Natural killer cell treated with Interleukin-12 subunit alpha and Interleukin-12 subunit beta and Interleukin-15 and Interleukin-18, amount 100 ng/mL, for 72 hours (primary cell): ENCODE data around the gene C9orf50. TPM values are rescaled to one million over a fixed set of nuclear protein-coding genes. Genes with fewer than 3 reads are reported as not detected.

Source experiments
- ATAC-seq, 2 donors: fragments of 150-1000 bp; cut with Tn5 transposase in 1 of 2; sonication (Bioruptor Pico), chemical (Tn5 transposase) in 1 of 2; 2 replicates each; pipeline ENCODE4 v1.10.0; 2021
- DNase-seq: peaks from one replicate; pipeline ENCODE4 v3.0.0; 2022; ENCODE audit warnings: low spot score
- H3K27ac Mint-ChIP-seq, 2 donors: 1 replicate in 1 of 2; 2 replicates in 1 of 2; pipeline ENCODE4 v1.8.0; 2022; ENCODE audit warnings: mixed read lengths in 2 of 2, mild to moderate bottlenecking in 1 of 2, moderate library complexity in 1 of 2
- H3K27me3 Mint-ChIP-seq, 2 donors: 1 replicate in 1 of 2; 2 replicates in 1 of 2; pipeline ENCODE4 v1.8.0; 2022; ENCODE audit warnings: mixed read lengths in 2 of 2
- H3K36me3 Mint-ChIP-seq: one replicate; pipeline ENCODE4 v1.8.0; 2022; ENCODE audit warnings: mixed read lengths
- H3K4me1 Mint-ChIP-seq, 2 donors: 1 replicate in 1 of 2; 2 replicates in 1 of 2; pipeline ENCODE4 v1.8.0; 2022; ENCODE audit warnings: low read depth in 2 of 2, mixed read lengths in 2 of 2, mild to moderate bottlenecking in 1 of 2
- H3K4me3 Mint-ChIP-seq: one replicate; pipeline ENCODE4 v1.8.0; 2022; ENCODE audit warnings: mixed read lengths
- H3K9me3 Mint-ChIP-seq: 2 replicates; pipeline ENCODE4 v1.8.0; 2022; ENCODE audit warnings: mixed read lengths
- total RNA-seq, 2 donors: library from RNA; stranded (reverse); gene quantifications; one replicate each; pipeline ENCODE4 v1.2.3, GENCODE V29; 2022

The C9orf50 gene
- total RNA-seq, 2 donors from 2014 or later = not detected

DNA sequence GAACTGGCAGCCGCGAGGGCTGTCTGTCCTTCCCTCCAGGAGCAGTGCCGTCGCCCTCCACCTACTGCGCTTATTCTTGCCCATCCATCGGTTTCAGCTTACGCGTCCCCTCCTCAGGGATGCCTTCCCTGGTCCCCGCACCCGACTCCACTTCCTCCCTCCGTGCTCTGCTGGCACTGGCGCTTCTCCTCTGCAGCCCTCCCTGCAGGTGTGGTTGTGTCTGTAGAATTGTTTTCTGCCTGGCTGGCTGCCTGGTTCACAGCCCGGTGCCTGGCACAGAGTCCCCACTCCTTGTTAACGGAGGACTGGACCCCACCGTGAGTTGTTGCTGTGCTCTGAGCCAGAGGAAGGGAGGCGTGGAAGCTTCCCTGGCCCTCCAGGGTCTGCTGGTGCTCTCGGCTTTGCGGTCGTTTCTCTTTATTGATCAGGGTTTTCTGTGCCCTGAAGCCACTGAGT lies 10.8 kb upstream of the C9orf50 start:
- Mint-ChIP-seq H3K9me3 (no peaks in the 10 kb centered on the region), H3K27me3 (no peaks in the 10 kb centered on the region), H3K36me3 (no peaks in the 10 kb centered on the region), H3K27ac (peak overlapping the region in 1 of 2 donors; percentile 18), H3K4me3 (peak overlapping the region; percentile 17), H3K4me1 (peaks cover 36 to 44% of the 10 kb centered on the region in 2 donors)
- DNase-seq (no peak), ATAC-seq (no peak)

DNA sequence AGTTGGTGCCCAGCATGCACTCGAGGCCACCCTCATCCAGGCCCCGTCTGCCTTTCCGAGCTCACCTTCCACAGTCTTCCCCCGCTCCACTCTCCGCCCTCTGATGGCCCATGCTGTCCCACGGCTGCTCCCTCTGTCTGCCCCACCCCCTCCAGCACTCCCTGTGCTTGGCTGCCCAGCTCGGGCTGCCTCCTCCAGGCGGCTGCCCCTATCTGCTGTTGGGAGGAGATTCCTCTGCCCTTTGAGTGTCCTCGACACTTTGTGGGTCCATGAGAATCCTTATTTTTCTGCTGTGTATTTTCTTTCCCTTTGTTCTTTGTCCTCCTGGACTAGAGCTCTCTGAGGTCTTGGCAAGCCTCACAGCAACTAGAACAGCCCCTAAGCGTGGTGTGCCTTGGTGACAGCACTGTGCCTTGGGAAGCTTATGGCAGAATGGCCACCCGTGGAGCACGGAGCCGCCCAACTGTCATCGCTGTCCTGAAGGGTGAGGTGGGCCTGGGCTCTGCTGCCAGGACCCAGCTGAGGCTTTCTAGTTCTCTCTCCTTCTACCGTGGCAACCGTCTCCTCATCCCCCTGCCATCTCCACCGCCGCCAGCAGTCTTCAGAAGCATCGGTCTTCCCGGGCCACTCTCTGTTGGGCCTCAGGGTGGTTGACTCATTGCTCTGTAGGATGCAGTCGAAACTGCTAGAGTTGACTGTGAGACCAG lies 10.2 kb upstream of the C9orf50 start:
- Mint-ChIP-seq H3K27ac (peak overlapping the region; percentile 5 to 18), H3K4me3 (peak overlapping the region; percentile 17), H3K9me3 (no peaks in the 10 kb centered on the region), H3K36me3 (no peaks in the 10 kb centered on the region), H3K4me1 (peaks cover 39 to 45% of the 10 kb centered on the region in 2 donors), H3K27me3 (no peaks in the 10 kb centered on the region)
- DNase-seq = no peak
- no peak for ATAC-seq

DNA sequence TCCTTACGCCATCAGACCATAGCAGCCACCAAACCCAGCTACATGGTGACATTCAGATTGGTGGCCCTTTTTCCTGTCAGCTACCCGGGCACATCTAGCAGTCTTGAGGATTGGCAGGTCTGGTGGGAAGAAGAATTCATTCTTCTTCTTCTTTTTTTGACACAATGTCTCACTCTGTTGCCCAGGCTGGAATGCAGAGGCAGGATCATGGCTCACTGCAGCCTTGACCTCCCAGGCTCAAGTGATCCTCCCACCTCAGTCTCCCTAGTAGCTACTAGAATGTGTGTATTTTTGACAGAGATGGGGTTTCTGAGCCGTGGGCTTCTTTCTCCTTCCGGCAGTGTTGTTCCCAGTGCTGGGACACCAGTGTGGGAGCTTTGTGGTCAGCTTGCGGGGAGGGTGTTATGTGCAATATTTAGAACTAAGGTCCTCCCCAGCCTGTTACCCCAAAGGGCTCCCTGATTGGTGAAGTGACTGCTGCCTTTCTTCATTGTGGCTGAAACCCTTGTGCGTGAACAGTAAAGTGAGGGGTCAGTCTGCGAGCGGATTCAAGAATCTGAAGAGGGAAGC lies 8.4 kb upstream of the C9orf50 start:
- H3K27ac Mint-ChIP-seq = peak overlapping the region; percentile 26 to 53

DNA sequence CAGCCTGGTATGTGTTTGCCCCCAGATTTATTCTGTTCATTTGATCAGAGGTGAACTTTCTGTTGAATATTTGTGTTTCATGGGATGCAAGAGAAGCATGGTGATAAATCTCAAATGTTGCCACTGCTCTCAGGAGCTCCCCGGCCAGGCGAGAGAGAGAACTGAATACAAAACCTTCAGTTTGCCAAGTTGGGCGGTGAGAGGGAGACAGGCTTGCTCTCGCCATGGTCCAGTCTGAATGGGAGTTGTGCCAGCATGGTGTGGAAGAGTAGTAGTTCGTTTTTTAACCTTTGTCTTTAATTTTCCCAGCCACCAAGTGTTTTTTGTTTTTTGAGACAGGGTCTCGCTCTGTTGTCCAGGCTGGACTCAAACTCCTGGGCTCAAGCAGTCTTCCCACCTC lies 7.8 kb upstream of the C9orf50 start:
- no peak for DNase-seq
- H3K27me3 Mint-ChIP-seq = no peaks in the 10 kb centered on the region
- H3K27ac Mint-ChIP-seq = peak overlapping the region in 1 of 2 donors; percentile 26
- no peak for ATAC-seq
- H3K4me3 Mint-ChIP-seq = peak overlapping the region; percentile 30
- H3K4me1 Mint-ChIP-seq = peaks cover 53% of the 10 kb centered on the region in 2 donors
- no peaks in the 10 kb centered on the region for H3K36me3 Mint-ChIP-seq
- no peaks in the 10 kb centered on the region for H3K9me3 Mint-ChIP-seq

More for the DNA sequence above, 8.4 kb upstream of the C9orf50 start:
- no peak for DNase-seq
- H3K9me3 Mint-ChIP-seq = no peaks in the 10 kb centered on the region
- peaks cover 48 to 49% of the 10 kb centered on the region in 2 donors for H3K4me1 Mint-ChIP-seq
- ATAC-seq = no peak
- H3K36me3 Mint-ChIP-seq = no peaks in the 10 kb centered on the region
- H3K4me3 Mint-ChIP-seq = peak overlapping the region; percentile 30
- H3K27me3 Mint-ChIP-seq = no peaks in the 10 kb centered on the region

DNA sequence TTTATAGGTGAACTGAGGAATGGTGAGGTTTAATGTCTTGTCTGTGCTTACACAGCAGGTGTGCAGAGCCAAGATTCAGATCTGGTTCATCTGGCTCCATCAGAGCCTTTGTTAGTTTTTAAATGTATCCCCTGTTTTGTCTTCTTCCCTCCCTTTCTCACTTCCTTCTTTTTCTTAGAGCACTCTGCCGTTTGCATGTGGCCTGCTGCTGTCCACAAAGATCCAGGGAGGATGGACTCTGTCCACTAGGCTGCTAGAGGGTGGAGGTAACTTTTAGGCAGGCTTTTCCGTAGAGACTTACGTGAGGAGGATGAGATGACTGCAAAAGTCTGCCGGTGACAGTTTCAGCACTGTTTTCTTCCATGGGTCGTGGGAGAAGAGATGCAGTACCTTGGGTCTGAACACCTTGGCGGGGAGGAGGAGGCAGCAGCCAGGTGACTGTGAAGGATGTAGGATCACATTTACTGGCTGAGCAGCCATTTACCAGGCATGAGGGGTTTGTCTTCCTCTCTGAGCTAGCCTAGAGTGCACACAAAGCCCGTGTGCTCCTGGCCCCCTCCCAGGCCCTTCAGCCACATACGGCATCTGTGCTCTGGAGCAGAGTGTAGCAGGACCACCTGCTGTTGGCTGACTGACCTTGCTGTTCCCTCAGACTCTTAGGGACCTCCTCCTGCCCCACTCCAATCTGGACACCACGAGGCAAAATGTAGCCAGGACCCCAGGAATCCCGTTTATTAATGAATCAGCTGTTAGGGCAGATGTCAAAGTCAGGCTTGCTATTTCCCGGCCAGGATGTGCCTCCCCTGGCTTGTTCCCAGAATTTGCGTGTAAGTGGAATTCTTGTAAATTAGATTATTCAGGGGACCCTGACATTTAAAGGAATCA lies 6.9 kb upstream of the C9orf50 start:
- ATAC-seq (no peak), DNase-seq (no peak)
- H3K4me3 Mint-ChIP-seq = peak overlapping the region; percentile 92
- peak overlapping the region; percentile 80 to 83 for H3K27ac Mint-ChIP-seq
- peaks cover 56 to 58% of the 10 kb centered on the region in 2 donors for H3K4me1 Mint-ChIP-seq
- H3K36me3 Mint-ChIP-seq = no peaks in the 10 kb centered on the region
- no peaks in the 10 kb centered on the region for H3K9me3 Mint-ChIP-seq
- peaks cover 0 to 6% of the 10 kb centered on the region in 2 donors for H3K27me3 Mint-ChIP-seq

DNA sequence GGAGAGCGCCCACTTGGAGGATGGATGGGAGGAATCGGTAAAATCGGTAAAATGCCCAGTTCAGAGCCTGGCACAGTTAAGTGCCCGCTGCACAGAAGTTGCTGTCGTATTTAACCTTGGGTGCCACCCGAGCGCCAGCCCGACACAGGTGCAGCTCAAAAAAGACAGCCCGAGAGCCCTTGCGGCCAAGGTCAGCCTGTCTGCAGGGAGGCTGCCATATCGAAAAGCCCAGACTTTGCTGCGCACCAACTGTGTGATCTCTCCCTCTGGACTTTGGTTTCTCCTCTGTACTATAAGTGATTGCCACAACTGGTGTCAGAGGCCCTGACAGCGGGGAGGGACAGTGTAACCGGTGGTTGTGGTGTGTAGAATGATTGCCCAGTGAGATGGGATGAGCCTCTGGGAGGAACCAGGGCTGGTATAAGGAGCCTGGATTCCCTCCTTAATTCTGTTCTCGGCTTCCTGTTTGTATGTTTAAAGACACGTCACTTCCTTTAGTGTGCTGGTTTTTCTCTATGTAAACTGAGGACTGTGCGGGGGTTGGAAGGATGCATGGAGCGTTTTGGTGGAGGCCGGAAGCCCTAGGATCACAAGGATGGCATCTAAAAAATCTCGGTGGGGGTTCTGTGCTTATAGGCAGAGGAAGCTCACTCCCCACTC lies 5.9 kb upstream of the C9orf50 start:
- ATAC-seq (peak in 1 of 2 donors; percentile 41), DNase-seq (no peak)
- H3K27me3 Mint-ChIP-seq = peaks cover 0 to 6% of the 10 kb centered on the region in 2 donors
- H3K4me1 Mint-ChIP-seq = peaks cover 50 to 55% of the 10 kb centered on the region in 2 donors
- H3K9me3 Mint-ChIP-seq = no peaks in the 10 kb centered on the region
- no peaks in the 10 kb centered on the region for H3K36me3 Mint-ChIP-seq
- H3K27ac Mint-ChIP-seq = peak overlapping the region; percentile 80 to 83
- peak overlapping the region; percentile 92 for H3K4me3 Mint-ChIP-seq

DNA sequence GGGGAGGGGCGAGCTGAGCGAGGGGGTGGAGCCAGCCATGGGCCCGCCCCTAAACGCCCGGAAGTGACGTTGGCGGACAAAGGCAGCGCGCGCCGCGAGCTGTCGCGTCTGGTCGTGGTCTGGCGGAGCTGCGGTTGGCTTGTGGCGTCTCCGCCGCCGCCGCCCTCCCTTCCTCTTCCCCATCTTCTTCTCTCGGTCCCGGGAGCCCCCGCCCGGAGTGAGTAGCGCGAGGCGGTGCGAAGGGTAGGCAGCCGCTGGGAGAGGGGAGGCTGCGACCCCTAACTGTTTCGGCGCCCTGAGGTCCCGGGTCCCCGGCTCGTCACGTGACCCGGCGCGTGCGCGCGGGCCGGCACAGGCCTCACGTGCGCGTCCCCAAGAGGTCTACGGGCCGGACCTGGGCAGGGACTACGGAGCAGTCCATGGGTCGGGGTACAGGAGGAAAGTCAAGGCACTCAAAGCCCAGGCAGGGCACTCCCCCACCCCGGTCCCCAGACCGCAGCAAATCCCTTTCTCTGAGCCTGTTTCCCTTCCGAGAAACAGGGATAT lies 5.3 kb upstream of the C9orf50 start, which contains the start of gene NTMT1:
Gene NTMT1, plus strand, starts transcription at position 85 of the 546 bp plus-strand sequence. CDS start 6,541 bp downstream, outside the sequence.
- Mint-ChIP-seq H3K36me3 (no peaks in the 10 kb centered on the region), H3K4me1 (peaks cover 44 to 49% of the 10 kb centered on the region in 2 donors), H3K27me3 (peaks cover 2 to 8% of the 10 kb centered on the region in 2 donors), H3K27ac (peak within 1 kb of the TSS; percentile 80 to 83), H3K9me3 (no peaks in the 10 kb centered on the region), H3K4me3 (peak within 1 kb of the TSS; percentile 92)
- DNase-seq (peak; percentile 89), ATAC-seq (peak; percentile 92 to 96)

DNA sequence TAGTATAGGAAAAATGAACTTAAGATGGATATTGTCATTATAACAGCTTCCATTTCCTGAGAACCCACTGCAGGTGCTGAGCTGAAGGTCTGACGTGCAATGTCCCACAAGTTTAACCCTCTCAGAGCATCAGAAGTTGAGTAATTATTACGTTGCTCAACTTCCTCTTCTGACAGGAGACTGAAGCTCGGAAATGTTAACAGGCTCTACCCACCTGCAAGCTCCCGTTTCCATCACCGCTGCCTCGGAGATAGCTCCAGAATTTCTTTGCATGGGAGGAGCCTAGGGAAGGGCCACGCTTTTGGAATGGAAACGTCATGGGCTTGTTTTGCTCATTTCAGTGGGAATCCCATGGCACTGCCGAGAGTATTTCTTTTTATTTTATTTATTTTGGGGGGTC lies 4.0 kb upstream of the C9orf50 start:
- peak; percentile 47 to 52 for ATAC-seq
- Mint-ChIP-seq H3K4me1 (peaks cover 36 to 47% of the 10 kb centered on the region in 2 donors), H3K4me3 (peak overlapping the region; percentile 92), H3K36me3 (no peaks in the 10 kb centered on the region), H3K27me3 (peaks cover 5 to 11% of the 10 kb centered on the region in 2 donors), H3K9me3 (no peaks in the 10 kb centered on the region), H3K27ac (peak overlapping the region; percentile 80 to 83)
- no peak for DNase-seq

DNA sequence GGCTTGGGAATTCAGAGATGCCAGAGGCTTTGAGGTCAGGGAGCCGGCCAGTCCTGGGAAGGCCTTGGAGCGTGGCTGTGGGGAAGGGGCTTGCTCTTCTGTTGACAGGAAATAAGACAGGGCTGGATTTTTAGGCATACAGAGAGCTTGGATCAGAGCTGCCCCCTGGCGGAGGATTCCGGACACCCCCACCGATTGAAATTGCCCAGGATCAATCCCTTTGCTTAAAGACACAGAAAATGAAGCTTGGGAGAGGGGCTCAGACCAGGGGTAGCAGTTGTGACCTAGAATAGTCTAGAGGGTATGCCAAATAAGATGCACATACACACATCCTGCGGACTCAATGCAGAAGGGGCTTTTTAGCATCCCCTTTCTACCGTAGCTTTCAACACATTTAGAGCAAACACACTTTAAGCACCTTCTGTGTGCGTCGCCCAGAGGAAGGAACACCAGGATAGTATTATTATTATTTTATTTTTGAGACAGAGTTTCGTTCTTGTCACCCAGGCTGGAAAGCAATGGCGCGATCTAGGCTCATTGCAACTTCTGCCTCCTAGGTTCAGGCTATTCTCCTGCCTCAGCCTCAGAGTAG lies 3.4 kb upstream of the C9orf50 start:
- Mint-ChIP-seq H3K4me1 (peaks cover 31 to 41% of the 10 kb centered on the region in 2 donors), H3K27me3 (peaks cover 8 to 11% of the 10 kb centered on the region in 2 donors), H3K4me3 (peak overlapping the region; percentile 60), H3K9me3 (no peaks in the 10 kb centered on the region), H3K36me3 (no peaks in the 10 kb centered on the region), H3K27ac (peak overlapping the region; percentile 80 to 83)
- peak in 1 of 2 donors; percentile 32 for ATAC-seq
- no peak for DNase-seq

DNA sequence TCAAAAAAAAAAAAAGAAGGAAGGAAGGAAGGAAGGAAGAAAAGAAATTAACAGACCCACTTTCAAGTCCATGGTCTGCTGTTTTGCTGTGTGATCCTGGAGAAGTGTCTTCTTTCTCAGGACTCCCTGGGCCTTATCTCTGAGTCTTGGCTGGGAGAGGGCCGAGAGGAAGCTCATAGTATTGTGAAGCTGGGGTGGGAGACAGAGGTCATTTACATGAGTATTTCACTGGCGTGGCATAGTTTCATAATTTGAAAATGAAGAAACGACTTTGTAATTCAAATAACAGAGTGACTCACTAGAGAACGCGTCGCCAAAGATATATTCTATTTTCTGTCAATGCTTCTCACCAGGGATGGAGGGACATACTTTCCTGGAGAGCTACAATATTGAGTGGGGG lies 2.4 kb upstream of the C9orf50 start:
- H3K27me3 Mint-ChIP-seq = peaks cover 17% of the 10 kb centered on the region in 2 donors

DNA sequence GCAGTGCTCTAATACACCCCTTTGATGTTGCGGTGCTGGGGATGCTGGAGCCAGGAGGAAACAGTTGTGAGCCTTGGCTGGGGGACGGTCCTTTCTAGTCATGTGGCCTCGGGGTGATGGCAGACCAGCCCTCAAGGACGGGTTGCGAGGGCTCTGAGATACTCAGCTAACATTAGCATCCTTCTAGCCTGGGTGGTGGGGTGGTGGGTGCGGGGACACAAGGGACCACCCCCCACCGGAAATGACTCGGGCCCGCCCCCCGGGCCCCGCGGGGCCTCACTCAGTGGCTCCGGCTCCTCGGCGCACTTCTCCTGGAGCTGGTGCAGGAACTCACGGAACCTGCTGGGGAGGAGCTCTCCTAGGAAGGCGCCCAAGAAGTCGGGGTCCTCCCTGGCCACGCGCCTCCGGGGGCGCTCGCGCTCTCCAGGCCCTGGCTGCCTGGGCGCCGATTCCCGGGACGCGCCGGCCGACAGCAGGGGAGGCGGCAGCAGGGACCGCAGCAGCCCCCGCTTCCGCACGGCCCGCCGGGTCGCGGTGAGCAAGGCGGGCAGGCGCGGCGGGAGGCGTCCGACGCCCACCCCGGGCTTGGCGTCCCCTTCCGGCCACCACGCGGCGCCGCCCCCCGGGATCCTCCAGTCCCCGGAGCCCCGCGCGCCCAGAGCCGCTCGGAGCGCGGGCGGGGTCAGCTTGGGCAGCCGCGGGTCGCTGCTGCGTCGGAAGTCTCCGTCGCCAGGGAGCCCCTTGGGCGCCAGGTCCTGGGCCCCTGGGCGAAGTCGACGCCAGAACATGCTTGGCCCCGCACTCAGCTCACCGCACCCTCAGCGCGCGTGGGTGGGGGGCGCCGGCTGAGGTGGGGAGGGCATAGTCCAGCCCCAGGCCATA lies 873 bp downstream of the C9orf50 start:
- Mint-ChIP-seq H3K36me3 (no peaks in the 10 kb centered on the region), H3K4me3 (no peak overlapping the region), H3K27ac (no peak overlapping the region), H3K4me1 (peaks cover 13 to 14% of the 10 kb centered on the region in 2 donors), H3K27me3 (peaks cover 19 to 21% of the 10 kb centered on the region in 2 donors), H3K9me3 (no peaks in the 10 kb centered on the region)
- peak; percentile 15 to 52 for ATAC-seq
- DNase-seq = no peak

More for the DNA sequence above, 2.4 kb upstream of the C9orf50 start:
- Mint-ChIP-seq H3K36me3 (no peaks in the 10 kb centered on the region), H3K9me3 (no peaks in the 10 kb centered on the region), H3K4me3 (peak overlapping the region; percentile 23), H3K4me1 (peaks cover 27 to 33% of the 10 kb centered on the region in 2 donors), H3K27ac (peak overlapping the region in 1 of 2 donors; percentile 80)
- no peak for DNase-seq
- no peak for ATAC-seq

DNA sequence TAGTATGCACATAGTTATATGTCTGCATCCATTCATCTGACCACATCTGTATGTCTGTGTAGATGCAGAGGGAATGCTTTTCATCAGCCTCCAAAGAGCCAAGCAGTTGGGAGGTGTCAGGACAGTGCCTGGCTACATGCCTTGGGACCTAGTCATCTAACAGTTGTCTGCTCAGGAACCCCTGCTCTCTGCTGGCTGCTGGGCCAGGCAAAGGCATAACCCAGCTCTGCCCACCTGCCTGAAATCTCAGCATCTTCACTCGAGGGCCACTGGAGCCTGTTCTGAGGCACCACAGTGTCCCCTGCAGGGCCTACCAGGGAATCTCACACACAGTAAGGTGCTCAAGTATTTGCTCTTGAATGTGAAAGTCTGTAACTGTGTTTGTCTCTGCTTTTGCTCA lies 3.7 kb downstream of the C9orf50 start:
- peaks cover 0 to 4% of the 10 kb centered on the region in 2 donors for H3K4me1 Mint-ChIP-seq
- no peaks in the 10 kb centered on the region for H3K9me3 Mint-ChIP-seq
- no peak for ATAC-seq
- H3K4me3 Mint-ChIP-seq = no peak overlapping the region
- H3K27ac Mint-ChIP-seq = no peak overlapping the region
- peaks cover 15 to 21% of the 10 kb centered on the region in 2 donors for H3K27me3 Mint-ChIP-seq
- DNase-seq = no peak
- H3K36me3 Mint-ChIP-seq = no peaks in the 10 kb centered on the region
